GM23338 (cell line): ENCODE results near the gene SLC15A4.

Source experiments
- CTCF ChIP-seq, 2 experiments: fragments of 200-600 bp in 1 of 2; sonication (generic) in 1 of 2; conservative IDR thresholded peaks; 2 replicates each; pipeline versions ENCODE4 v1.5.1 to v1.6.1; 2016 to 2017; ENCODE audit warnings: antibody characterized with exemption in 2 of 2, low read depth in 2 of 2, mild to moderate bottlenecking in 2 of 2, moderate library complexity in 1 of 2
- POLR2AphosphoS5 ChIP-seq: IDR thresholded peaks from 2 replicates; pipeline ENCODE4 v1.6.1; 2016; ENCODE audit warnings: antibody characterized with exemption, low read depth

DNA sequence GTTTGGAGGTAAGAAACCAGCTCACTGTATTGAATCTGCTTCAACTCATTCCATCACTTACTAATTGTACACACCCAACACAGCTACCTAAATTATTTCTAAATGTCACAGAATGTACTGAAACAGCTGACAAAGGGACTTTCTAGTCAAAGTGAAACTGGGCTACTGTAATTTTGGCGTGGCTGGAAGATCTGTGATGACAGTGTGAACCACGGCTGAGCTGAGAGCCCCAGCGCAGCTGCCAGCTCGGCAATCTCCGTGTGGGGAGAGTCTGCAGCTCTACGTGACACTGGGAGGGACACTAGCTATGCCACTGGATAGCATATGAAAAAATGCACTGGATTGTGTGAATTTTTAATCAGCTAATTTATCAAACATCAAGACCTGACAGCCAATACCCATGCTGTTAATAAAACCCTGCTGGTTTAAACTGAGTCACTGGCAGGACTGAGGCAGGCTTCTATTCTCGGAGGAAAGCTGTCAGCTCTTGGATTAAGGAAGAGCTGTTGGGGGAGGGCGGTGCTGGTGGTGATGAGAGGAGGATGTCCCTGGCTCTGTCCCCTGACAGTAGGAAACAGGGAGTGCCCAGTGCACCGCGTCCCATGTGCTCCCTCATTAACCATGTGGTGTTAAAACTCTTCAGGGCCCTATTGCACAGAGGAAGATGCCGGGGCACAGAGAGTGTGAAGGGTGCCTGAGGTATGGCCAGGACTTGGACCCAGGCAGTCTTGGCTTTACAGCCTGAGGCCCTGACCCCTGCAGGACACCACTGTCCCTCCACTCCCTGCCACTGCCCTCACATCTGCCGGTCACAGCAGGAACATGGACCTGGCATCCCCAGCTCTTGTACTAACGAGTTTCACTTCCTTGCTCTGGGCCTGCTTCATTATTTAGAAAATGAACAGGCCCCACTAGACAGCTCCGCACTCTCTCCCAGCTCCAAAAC, 13.3 kb downstream of the SLC15A4 start:
- no peak for TF ChIP-seq POLR2AphosphoS5
- TF ChIP-seq CTCF (conservative IDR thresholded peaks at IDR 0.05; ENCODE audit: low read depth in 2 of 2), result no peak
